Measurements from ENCODE around the gene LHX6. TPM values are rescaled to one million over a fixed set of nuclear protein-coding genes. Genes with fewer than 3 reads are reported as not detected.

The LHX6 gene
- total RNA-seq, 1 donor from 2014 or later = 0.34 TPM

- Histone ChIP-seq H3K4me1 (ENCODE audit: insufficient read depth, low read length) (no peaks in the 10 kb centered on the region), H3K27me3 (ENCODE audit: insufficient read depth, low read length) (peaks cover 17% of the 10 kb centered on the region), H3K27ac (ENCODE audit: low read depth, low read length) (no peak overlapping the region), H3K79me2 (ENCODE audit: insufficient read depth, low read length) (no peaks in the 10 kb centered on the region), H2AFZ (ENCODE audit: low read depth, low read length) (no peak overlapping the region), H4K20me1 (ENCODE audit: insufficient read depth, low read length) (no peaks in the 10 kb centered on the region), H3K9me3 (ENCODE audit: insufficient read depth, low read depth, low read length) (no peaks in the 10 kb centered on the region), H3K4me2 (ENCODE audit: low read length) (no peak overlapping the region), H3K36me3 (ENCODE audit: insufficient read depth, low read length) (no peaks in the 10 kb centered on the region), H3K4me3 (ENCODE audit: insufficient read depth, low read depth, low read length) (no peak overlapping the region), H3K9ac (ENCODE audit: low read length) (no peak overlapping the region)
- no peak for DNase-seq (ENCODE audit: low read depth)
- H3K4me1 Mint-ChIP-seq (ENCODE audit: low read depth, unreplicated experiment) = peaks cover 2% of the 10 kb centered on the region
- H3K4me3 Mint-ChIP-seq (ENCODE audit: unreplicated experiment) = no peak overlapping the region
- H3K27ac Mint-ChIP-seq (ENCODE audit: unreplicated experiment) = no peak overlapping the region
- TF ChIP-seq EZH2 (IDR thresholded peaks at IDR 0.05; ENCODE audit: insufficient read depth, low read length) (no peak), CTCF (IDR thresholded peaks at IDR 0.05; ENCODE audit: insufficient read depth, low read depth, low read length) (no peak)
- H3K27me3 Mint-ChIP-seq (ENCODE audit: low read depth, unreplicated experiment) = peaks cover 26% of the 10 kb centered on the region
- peaks cover 2% of the 10 kb centered on the region for H3K36me3 Mint-ChIP-seq (ENCODE audit: low read depth, unreplicated experiment)
- H3K9me3 Mint-ChIP-seq (ENCODE audit: unreplicated experiment) = no peaks in the 10 kb centered on the region
- no peak for FAIRE-seq
Measured at GRCh38 chr9:122188369-122188768, 40.4 kb downstream of the LHX6 start.

GRCh38 chr9:122186777-122187470, 41.8 kb downstream of the LHX6 start:
- Mint-ChIP-seq H3K4me3 (ENCODE audit: unreplicated experiment) (no peak overlapping the region), H3K4me1 (ENCODE audit: low read depth, unreplicated experiment) (no peaks in the 10 kb centered on the region), H3K27ac (ENCODE audit: unreplicated experiment) (no peak overlapping the region), H3K36me3 (ENCODE audit: low read depth, unreplicated experiment) (peaks cover 2% of the 10 kb centered on the region), H3K27me3 (ENCODE audit: low read depth, unreplicated experiment) (peaks cover 30% of the 10 kb centered on the region), H3K9me3 (ENCODE audit: unreplicated experiment) (no peaks in the 10 kb centered on the region)
- TF ChIP-seq EZH2 (IDR thresholded peaks at IDR 0.05; ENCODE audit: insufficient read depth, low read length) (no peak), CTCF (IDR thresholded peaks at IDR 0.05; ENCODE audit: insufficient read depth, low read depth, low read length) (no peak)
- H3K27me3 ChIP-seq (ENCODE audit: insufficient read depth, low read length) = peaks cover 24% of the 10 kb centered on the region
- H3K79me2 ChIP-seq (ENCODE audit: insufficient read depth, low read length) = no peaks in the 10 kb centered on the region
- no peaks in the 10 kb centered on the region for H3K36me3 ChIP-seq (ENCODE audit: insufficient read depth, low read length)
- H4K20me1 ChIP-seq (ENCODE audit: insufficient read depth, low read length) = no peaks in the 10 kb centered on the region
- DNase-seq (ENCODE audit: low read depth) = no peak
- H3K9ac ChIP-seq (ENCODE audit: low read length) = no peak overlapping the region
- H2AFZ ChIP-seq (ENCODE audit: low read depth, low read length) = no peak overlapping the region
- H3K4me2 ChIP-seq (ENCODE audit: low read length) = no peak overlapping the region
- no peaks in the 10 kb centered on the region for H3K9me3 ChIP-seq (ENCODE audit: insufficient read depth, low read depth, low read length)
- no peak overlapping the region for H3K27ac ChIP-seq (ENCODE audit: low read depth, low read length)
- H3K4me3 ChIP-seq (ENCODE audit: insufficient read depth, low read depth, low read length) = no peak overlapping the region
- FAIRE-seq = no peak
- H3K4me1 ChIP-seq (ENCODE audit: insufficient read depth, low read length) = no peaks in the 10 kb centered on the region

- Histone ChIP-seq H3K27me3 (ENCODE audit: insufficient read depth, low read length) (peaks cover 25% of the 10 kb centered on the region), H2AFZ (ENCODE audit: low read depth, low read length) (no peak overlapping the region), H3K4me2 (ENCODE audit: low read length) (no peak overlapping the region), H3K9ac (ENCODE audit: low read length) (no peak overlapping the region), H3K27ac (ENCODE audit: low read depth, low read length) (no peak overlapping the region), H3K36me3 (ENCODE audit: insufficient read depth, low read length) (no peaks in the 10 kb centered on the region), H3K9me3 (ENCODE audit: insufficient read depth, low read depth, low read length) (no peaks in the 10 kb centered on the region), H4K20me1 (ENCODE audit: insufficient read depth, low read length) (no peaks in the 10 kb centered on the region), H3K4me3 (ENCODE audit: insufficient read depth, low read depth, low read length) (no peak overlapping the region), H3K79me2 (ENCODE audit: insufficient read depth, low read length) (no peaks in the 10 kb centered on the region), H3K4me1 (ENCODE audit: insufficient read depth, low read length) (no peaks in the 10 kb centered on the region)
- Mint-ChIP-seq H3K4me3 (ENCODE audit: unreplicated experiment) (no peak overlapping the region), H3K27ac (ENCODE audit: unreplicated experiment) (no peak overlapping the region), H3K27me3 (ENCODE audit: low read depth, unreplicated experiment) (peaks cover 25% of the 10 kb centered on the region), H3K36me3 (ENCODE audit: low read depth, unreplicated experiment) (peaks cover under 1% of the 10 kb centered on the region), H3K4me1 (ENCODE audit: low read depth, unreplicated experiment) (no peaks in the 10 kb centered on the region), H3K9me3 (ENCODE audit: unreplicated experiment) (no peaks in the 10 kb centered on the region)
- no peak for DNase-seq (ENCODE audit: low read depth)
- TF ChIP-seq EZH2 (IDR thresholded peaks at IDR 0.05; ENCODE audit: insufficient read depth, low read length) = no peak
- no peak for TF ChIP-seq CTCF (IDR thresholded peaks at IDR 0.05; ENCODE audit: insufficient read depth, low read depth, low read length)
- no peak for FAIRE-seq
Measured at GRCh38 chr9:122186301-122186700, 42.5 kb downstream of the LHX6 start.
